ENCODE results near the gene ATG7.

The ATG7 gene

DNA sequence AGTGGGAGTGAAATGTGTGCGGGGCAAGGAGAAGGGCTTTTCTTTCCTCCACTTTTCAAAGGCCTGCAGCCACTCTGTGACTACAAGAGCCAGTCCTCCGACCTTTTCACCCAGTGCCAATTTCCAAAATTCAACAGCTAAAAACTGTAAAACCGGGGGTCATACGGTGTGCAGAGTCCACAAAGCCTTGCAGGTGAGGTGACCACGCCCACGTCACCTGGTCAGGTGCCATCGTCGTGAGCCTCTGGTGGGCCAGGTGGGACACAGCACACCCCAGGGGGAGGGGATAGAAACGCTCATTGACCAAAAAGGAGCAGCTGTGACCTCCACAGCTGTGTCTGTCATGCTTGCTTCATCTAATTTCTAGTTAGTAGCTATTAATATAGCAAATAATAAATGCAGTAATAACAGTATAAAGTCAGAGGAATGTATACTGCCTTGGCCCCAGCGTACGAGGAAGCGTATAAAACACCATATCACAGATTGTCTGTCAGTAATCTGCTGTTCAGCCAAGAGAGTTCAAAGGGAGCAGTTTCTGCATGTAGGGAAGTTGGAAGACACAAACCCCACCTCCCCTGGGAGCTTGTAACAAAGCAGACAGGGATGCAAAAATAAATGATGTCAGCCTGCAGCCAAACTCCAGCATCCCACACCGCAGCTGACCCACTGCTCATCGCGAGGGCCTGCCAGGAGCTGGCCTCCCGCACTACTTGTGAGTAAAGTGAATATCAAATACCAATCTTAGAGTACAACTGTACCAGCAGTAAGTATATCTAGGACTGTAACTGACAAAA is 284.9 kb downstream of the ATG7 start:
- H3K4me3 ChIP-seq: peak overlapping the region; percentile 35
- H3K27ac ChIP-seq: peak overlapping the region; percentile 44 to 73
- DNase-seq (ENCODE audit: low spot score): no peak
- TF ChIP-seq, protein P1, sequence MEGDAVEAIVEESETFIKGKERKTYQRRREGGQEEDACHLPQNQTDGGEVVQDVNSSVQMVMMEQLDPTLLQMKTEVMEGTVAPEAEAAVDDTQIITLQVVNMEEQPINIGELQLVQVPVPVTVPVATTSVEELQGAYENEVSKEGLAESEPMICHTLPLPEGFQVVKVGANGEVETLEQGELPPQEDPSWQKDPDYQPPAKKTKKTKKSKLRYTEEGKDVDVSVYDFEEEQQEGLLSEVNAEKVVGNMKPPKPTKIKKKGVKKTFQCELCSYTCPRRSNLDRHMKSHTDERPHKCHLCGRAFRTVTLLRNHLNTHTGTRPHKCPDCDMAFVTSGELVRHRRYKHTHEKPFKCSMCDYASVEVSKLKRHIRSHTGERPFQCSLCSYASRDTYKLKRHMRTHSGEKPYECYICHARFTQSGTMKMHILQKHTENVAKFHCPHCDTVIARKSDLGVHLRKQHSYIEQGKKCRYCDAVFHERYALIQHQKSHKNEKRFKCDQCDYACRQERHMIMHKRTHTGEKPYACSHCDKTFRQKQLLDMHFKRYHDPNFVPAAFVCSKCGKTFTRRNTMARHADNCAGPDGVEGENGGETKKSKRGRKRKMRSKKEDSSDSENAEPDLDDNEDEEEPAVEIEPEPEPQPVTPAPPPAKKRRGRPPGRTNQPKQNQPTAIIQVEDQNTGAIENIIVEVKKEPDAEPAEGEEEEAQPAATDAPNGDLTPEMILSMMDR (IDR thresholded peaks at IDR 0.05): no peak

DNA sequence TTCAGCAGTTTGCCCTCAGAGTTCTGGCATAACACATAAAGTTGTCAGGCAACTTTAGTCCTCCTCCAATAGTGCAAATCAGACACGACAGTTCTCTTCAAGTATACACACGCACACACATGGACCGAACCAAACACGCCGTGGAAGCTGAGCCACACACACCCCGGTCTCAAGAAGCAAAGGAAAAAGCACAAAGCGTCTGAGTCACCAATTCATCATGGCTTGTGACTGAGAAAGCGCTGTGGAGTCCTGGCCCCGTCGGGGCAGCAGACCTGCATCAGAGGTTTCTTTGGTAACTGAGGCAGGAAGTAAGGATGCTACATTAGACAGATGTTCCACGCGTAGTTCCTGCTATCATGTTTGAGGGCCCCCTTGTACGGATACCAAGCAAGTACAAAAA is 285.8 kb downstream of the ATG7 start:
- no peak for DNase-seq (ENCODE audit: low spot score)
- no peak overlapping the region for H3K4me3 ChIP-seq
- TF ChIP-seq, protein P1 (IDR thresholded peaks at IDR 0.05): no peak
- H3K27ac ChIP-seq: peak overlapping the region; percentile 56 to 73

DNA sequence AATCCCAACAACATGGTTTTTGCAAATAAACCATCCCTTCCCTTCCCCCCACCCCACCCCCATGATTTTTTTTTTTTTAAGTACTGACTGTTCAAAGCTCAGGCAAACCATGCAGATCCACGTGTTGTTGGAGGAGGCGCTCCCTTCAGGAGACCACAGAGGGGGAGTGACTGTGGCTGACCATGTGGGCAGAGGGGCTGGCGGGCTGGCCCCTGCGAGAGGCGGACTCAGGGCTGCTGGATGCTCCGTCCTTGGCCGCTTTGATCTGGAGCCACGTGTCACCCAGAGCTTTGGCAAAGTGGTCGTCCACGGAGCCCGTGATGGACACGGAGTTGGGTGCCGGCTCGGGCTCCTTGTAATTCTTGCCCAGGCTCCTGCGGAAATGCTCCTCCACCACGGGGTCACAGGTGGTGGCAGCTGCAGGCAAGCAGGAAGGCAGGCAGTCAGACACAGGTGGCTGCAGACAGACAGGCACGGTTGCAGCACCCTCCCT is 286.3 kb downstream of the ATG7 start:
- peak overlapping the region; percentile 56 to 73 for H3K27ac ChIP-seq
- TF ChIP-seq, protein P1 (IDR thresholded peaks at IDR 0.05): no peak
- no peak for DNase-seq (ENCODE audit: low spot score)
- H3K4me3 ChIP-seq: no peak overlapping the region

DNA sequence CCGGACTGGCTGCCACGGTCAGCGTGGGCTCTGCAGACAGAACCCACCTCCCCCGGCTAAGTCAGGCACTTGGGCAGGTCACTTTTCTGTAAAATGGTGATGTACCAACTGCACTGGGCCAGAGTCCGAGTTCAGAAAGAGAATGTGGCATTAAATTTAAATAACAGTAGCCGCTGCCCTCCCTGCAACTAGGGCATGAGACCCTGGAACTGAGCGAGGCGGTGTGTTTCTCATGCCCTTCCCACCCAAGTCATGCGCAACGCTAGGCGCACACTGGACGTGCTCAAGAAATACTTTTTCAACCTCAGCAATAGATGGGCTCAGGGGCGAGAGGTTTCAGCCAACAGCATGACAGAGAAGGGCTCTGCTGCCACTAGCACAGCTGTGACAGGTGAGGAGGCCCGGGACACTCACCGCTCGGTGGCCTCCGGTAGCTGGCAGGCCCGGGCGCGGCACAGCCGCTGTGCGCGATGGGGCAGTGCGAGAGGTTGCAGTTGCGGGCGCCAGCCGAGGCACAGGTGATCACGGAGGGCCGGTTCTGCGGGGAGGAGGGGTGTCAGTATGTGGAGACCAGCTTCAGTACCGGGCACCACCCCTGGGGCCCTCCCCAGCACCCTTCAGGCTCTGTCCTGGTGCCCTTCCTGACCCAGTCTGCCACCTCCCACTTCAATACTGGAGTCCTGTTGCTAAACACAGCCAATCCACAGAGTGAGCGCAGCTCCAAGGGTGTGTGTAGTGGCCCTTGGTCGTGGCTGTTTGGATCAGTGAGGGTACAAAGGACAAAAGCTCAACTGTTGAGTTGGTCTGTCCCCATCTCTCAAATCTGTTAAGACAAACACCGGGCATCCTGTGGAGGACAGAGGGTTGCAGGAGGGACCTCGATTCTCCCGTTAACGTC is 287.0 kb downstream of the ATG7 start:
- H3K27ac ChIP-seq: peak overlapping the region; percentile 56 to 73

DNA sequence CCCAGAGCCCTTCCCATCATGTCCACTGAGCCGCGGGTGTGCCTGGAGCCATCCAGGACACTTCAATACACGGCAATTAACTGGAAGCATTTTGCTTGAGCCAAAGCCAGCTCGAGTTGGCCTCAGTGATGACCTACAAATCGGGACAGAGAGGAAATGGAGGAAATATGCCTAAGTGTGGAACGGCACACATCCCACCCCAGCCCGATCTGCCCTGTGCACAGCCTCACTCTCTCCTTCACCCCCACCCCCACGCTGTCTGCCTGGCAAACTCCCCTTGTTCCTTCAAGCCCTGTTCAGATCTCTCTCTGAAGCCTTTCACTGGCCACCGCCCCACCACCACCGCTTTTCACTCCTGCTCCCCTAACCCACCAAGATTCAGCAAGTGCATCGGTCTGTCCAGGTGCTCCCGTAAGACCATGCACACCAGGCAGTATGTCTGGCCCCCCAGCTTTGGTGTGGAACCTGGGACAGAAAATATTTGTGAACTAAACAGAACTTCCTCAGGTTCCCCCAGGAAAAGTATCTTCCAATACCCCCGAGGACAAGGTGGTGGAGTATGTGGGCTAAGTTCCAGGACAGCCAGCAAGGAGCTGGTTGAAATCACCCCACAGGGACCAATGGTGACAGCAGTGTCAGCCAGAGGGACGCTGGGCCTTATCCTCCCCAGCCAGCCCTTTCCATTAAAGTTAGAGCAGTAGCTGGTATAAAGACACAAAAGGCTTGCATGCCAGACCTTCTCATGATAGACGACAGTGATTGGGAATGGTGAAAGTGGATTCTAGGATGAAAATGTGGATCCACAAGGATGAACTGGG is 287.8 kb downstream of the ATG7 start:
- TF ChIP-seq, protein P1 (IDR thresholded peaks at IDR 0.05): no peak
- Histone ChIP-seq H3K27ac (peak overlapping the region; percentile 36 to 73), H3K4me3 (no peak overlapping the region)
- no peak for DNase-seq (ENCODE audit: low spot score)

More for the DNA sequence above, 287.0 kb downstream of the ATG7 start:
- no peak for DNase-seq (ENCODE audit: low spot score)
- TF ChIP-seq, protein P1 (IDR thresholded peaks at IDR 0.05): no peak
- no peak overlapping the region for H3K4me3 ChIP-seq

DNA sequence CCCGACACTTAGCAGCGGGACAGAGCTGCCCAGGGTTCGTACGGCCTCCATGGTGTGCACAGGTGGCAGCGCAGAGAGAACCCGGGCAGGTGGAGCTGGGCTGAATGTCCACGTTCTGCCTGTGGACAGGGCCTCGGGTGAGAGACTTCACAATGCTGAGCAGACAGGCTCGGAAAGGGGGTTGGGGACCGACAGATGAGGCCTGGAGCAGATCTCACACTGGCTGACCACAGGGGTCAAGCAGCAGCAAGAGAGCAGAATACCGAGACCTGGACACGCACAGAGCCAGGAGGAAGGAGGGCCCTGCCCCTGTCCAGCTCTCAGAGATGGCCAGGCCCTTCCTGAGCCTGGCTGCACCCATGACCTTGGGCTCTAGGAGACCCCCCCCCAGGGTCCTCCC is 288.5 kb downstream of the ATG7 start:
- DNase-seq (ENCODE audit: low spot score): no peak
- TF ChIP-seq, protein P1 (IDR thresholded peaks at IDR 0.05): no peak
- no peak overlapping the region for H3K4me3 ChIP-seq
- H3K27ac ChIP-seq: peak overlapping the region; percentile 36 to 73

All from coronary artery (tissue), 2 donors.